Astrocyte of the spinal cord (primary cell): ENCODE data around the gene FOXQ1.

Experiments
- DNase-seq: peaks from one replicate; pipeline ENCODE4 v3.0.0; 2011; ENCODE audit warnings: low read depth, low spot score
- H3K4me3 ChIP-seq: 2 replicates; pipeline ENCODE4 v1.5.1; 2011; ENCODE audit warnings: low read depth, mild to moderate bottlenecking, low read length, moderate library complexity
- in situ Hi-C: cut with HindIII; loops from 2 replicates; pipeline ENCODE4 v1.10.0; 2017; ENCODE audit warnings: low sequenced_read_pairs
- TF ChIP-seq, protein P1 (sequence below): IDR thresholded peaks from 2 replicates; pipeline ENCODE4 v1.5.1; 2012; ENCODE audit warnings: low read depth, mild to moderate bottlenecking, low read length, inconsistent platforms

The FOXQ1 gene

GRCh38 chr6:1335367-1336037 is 23.6 kb downstream of the FOXQ1 start:
- in situ Hi-C loops, result no loop called here
- H3K4me3 ChIP-seq, result no peak overlapping the region
- TF ChIP-seq, protein P1, sequence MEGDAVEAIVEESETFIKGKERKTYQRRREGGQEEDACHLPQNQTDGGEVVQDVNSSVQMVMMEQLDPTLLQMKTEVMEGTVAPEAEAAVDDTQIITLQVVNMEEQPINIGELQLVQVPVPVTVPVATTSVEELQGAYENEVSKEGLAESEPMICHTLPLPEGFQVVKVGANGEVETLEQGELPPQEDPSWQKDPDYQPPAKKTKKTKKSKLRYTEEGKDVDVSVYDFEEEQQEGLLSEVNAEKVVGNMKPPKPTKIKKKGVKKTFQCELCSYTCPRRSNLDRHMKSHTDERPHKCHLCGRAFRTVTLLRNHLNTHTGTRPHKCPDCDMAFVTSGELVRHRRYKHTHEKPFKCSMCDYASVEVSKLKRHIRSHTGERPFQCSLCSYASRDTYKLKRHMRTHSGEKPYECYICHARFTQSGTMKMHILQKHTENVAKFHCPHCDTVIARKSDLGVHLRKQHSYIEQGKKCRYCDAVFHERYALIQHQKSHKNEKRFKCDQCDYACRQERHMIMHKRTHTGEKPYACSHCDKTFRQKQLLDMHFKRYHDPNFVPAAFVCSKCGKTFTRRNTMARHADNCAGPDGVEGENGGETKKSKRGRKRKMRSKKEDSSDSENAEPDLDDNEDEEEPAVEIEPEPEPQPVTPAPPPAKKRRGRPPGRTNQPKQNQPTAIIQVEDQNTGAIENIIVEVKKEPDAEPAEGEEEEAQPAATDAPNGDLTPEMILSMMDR, result no peak
- DNase-seq, result peak; percentile 78

DNA sequence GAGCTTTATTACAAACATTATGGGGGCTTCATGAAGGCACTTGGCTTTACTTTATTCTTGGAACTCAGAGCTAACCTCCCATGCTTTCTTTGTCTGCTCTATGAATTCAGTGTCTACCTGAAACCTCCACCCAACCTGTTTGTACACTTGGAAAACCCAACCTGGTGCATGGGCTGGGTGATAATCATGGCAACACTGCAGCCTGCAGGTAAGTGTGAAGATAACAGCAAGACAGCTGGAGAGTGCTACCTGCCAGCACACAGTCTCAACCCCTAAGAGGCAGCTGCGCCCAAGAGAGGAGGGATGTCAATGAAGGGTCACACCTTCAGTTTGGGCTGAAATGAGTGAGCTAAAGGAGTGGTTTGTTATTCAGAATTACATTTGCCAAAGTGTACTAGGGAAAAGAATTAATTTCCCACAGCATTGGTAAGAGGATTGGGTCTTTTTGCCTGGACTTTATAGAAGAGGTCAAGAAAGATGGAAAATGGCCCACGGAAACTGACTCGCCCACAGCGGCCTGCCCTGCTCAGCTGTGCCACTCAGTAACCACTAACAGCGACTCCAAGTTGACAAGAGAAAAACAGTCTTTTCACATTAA is 24.4 kb downstream of the FOXQ1 start:
- DNase-seq, result no peak
- no peak overlapping the region for H3K4me3 ChIP-seq
- TF ChIP-seq, protein P1, result peak; percentile 33
- in situ Hi-C loops, result no loop called here

DNA sequence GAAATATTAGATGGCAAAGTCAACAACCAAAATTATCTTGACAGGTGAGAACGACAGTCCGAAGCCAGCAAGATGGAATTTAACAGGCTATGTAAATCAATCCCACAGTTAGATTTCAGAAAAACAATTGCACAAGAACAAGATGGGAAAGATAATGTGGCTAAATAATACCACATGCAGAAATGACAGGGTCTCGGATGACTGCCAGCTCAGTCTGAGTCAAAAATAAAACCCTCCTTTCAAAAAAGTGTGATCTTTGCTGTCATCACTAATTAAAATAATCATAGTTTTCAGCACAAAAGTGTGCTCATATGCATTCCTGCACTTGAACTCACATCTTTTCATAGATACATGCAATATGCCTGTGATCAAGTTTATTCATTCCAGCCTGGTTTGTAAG is 25.9 kb downstream of the FOXQ1 start:
- in situ Hi-C loops, result no loop called here
- H3K4me3 ChIP-seq, result no peak overlapping the region
- no peak for DNase-seq
- TF ChIP-seq, protein P1, result no peak

- in situ Hi-C loops, result no loop called here
- TF ChIP-seq, protein P1, result no peak
- H3K4me3 ChIP-seq, result no peak overlapping the region
- peak; percentile 26 for DNase-seq
Measured at GRCh38 chr6:1346101-1346500, 34.2 kb downstream of the FOXQ1 start.

- no peak for DNase-seq
- TF ChIP-seq, protein P1, result no peak
- H3K4me3 ChIP-seq, result no peak overlapping the region
- in situ Hi-C loops, result no loop called here
Measured at GRCh38 chr6:1346558-1347091, 34.7 kb downstream of the FOXQ1 start.

GRCh38 chr6:1347161-1347560 is 35.3 kb downstream of the FOXQ1 start:
- H3K4me3 ChIP-seq, result no peak overlapping the region
- in situ Hi-C loops, result no loop called here
- TF ChIP-seq, protein P1, result no peak
- no peak for DNase-seq
